ENCODE measurements around the gene DLX6. TPM values are rescaled to one million over a fixed set of nuclear protein-coding genes. Genes with fewer than 3 reads are reported as not detected.

DLX6 gene
- total RNA-seq, 2 experiments from 2014 or later: not detected

- Histone ChIP-seq H3K27ac (ENCODE audit: low read depth, low read length, poor library complexity, severe bottlenecking) (no peak overlapping the region), H3K4me3 (ENCODE audit: low read depth, low read length, poor library complexity, severe bottlenecking) (no peak overlapping the region), H2AFZ (ENCODE audit: low read length) (no peak overlapping the region), H3K4me1 (ENCODE audit: insufficient read depth, low read length, poor library complexity, severe bottlenecking) (no peaks in the 10 kb centered on the region), H3K4me2 (ENCODE audit: low read length) (no peak overlapping the region), H4K20me1 (ENCODE audit: insufficient read depth, low read length) (no peaks in the 10 kb centered on the region), H3K36me3 (ENCODE audit: insufficient read depth, low read length) (no peaks in the 10 kb centered on the region), H3K79me2 (ENCODE audit: insufficient read depth, low read depth, low read length) (no peaks in the 10 kb centered on the region), H3K9me2 (ENCODE audit: insufficient read depth, low read length) (no peaks in the 10 kb centered on the region), H3K9me3 (ENCODE audit: low read length) (no peaks in the 10 kb centered on the region)
- intact Hi-C loops (cut with micrococcal nuclease; ENCODE audit: unreplicated experiment): no loop called here
- POLR2A ChIA-PET: no interaction called here
- CTCF ChIA-PET (ENCODE audit: unreplicated experiment): no interaction called here
- DNase-seq (ENCODE audit: low spot score): no peak
- TF ChIP-seq EZH2phosphoT487 (IDR thresholded peaks at IDR 0.05; ENCODE audit: borderline replicate concordance, low read depth, low read length) (no peak), CTCF (conservative IDR thresholded peaks at IDR 0.05; ENCODE audit: low read length) (no peak)
- BruUV-seq (replicated peaks): no TSS peak
These were observed 7.0 kb upstream of the DLX6 start for GRCh38 chr7:96998333-96998732.

- no TSS peak for BruUV-seq (replicated peaks)
- DNase-seq (ENCODE audit: low spot score): no peak
- Histone ChIP-seq H3K4me3 (ENCODE audit: low read depth, low read length, poor library complexity, severe bottlenecking) (no peak overlapping the region), H3K4me1 (ENCODE audit: insufficient read depth, low read length, poor library complexity, severe bottlenecking) (no peaks in the 10 kb centered on the region), H3K36me3 (ENCODE audit: insufficient read depth, low read length) (no peaks in the 10 kb centered on the region), H4K20me1 (ENCODE audit: insufficient read depth, low read length) (no peaks in the 10 kb centered on the region), H3K9me2 (ENCODE audit: insufficient read depth, low read length) (no peaks in the 10 kb centered on the region), H2AFZ (ENCODE audit: low read length) (no peak overlapping the region), H3K4me2 (ENCODE audit: low read length) (no peak overlapping the region), H3K27ac (ENCODE audit: low read depth, low read length, poor library complexity, severe bottlenecking) (no peak overlapping the region), H3K9me3 (ENCODE audit: low read length) (no peaks in the 10 kb centered on the region), H3K79me2 (ENCODE audit: insufficient read depth, low read depth, low read length) (no peaks in the 10 kb centered on the region)
- intact Hi-C loops (cut with micrococcal nuclease; ENCODE audit: unreplicated experiment): no loop called here
- ChIA-PET POLR2A (no interaction called here), CTCF (ENCODE audit: unreplicated experiment) (no interaction called here)
- TF ChIP-seq EZH2phosphoT487 (IDR thresholded peaks at IDR 0.05; ENCODE audit: borderline replicate concordance, low read depth, low read length) (no peak), CTCF (conservative IDR thresholded peaks at IDR 0.05; ENCODE audit: low read length) (no peak)
These were observed 6.6 kb upstream of the DLX6 start for GRCh38 chr7:96998744-96999143.

GRCh38 chr7:97001221-97001620 is 4.1 kb upstream of the DLX6 start:
- intact Hi-C loops (cut with micrococcal nuclease; ENCODE audit: unreplicated experiment): no loop called here
- CTCF ChIA-PET (ENCODE audit: unreplicated experiment): no interaction called here
- H3K4me2 ChIP-seq (ENCODE audit: low read length): no peak overlapping the region
- H3K36me3 ChIP-seq (ENCODE audit: insufficient read depth, low read length): no peaks in the 10 kb centered on the region
- no peak overlapping the region for H2AFZ ChIP-seq (ENCODE audit: low read length)
- no TSS peak for BruUV-seq (replicated peaks)
- POLR2A ChIA-PET: no interaction called here
- H3K9me3 ChIP-seq (ENCODE audit: low read length): no peaks in the 10 kb centered on the region
- no peaks in the 10 kb centered on the region for H3K79me2 ChIP-seq (ENCODE audit: insufficient read depth, low read depth, low read length)
- H3K9me2 ChIP-seq (ENCODE audit: insufficient read depth, low read length): no peaks in the 10 kb centered on the region
- DNase-seq (ENCODE audit: low spot score): no peak
- H3K27ac ChIP-seq (ENCODE audit: low read depth, low read length, poor library complexity, severe bottlenecking): no peak overlapping the region
- no peaks in the 10 kb centered on the region for H3K4me1 ChIP-seq (ENCODE audit: insufficient read depth, low read length, poor library complexity, severe bottlenecking)
- no peak overlapping the region for H3K4me3 ChIP-seq (ENCODE audit: low read depth, low read length, poor library complexity, severe bottlenecking)
- no peaks in the 10 kb centered on the region for H4K20me1 ChIP-seq (ENCODE audit: insufficient read depth, low read length)
- TF ChIP-seq CTCF (conservative IDR thresholded peaks at IDR 0.05; ENCODE audit: low read length) (no peak), EZH2phosphoT487 (IDR thresholded peaks at IDR 0.05; ENCODE audit: borderline replicate concordance, low read depth, low read length) (no peak)
